Metanephros (tissue), 2 donors: ENCODE results near the gene LIN28B. TPM values are rescaled to one million over a fixed set of nuclear protein-coding genes. Genes with fewer than 3 reads are reported as not detected.

Experiments used
- small RNA-seq: library from RNA; depleted of rRNA; stranded (forward); fragments of <200 nt; gene quantifications from one replicate; pipeline ENCODE3, GENCODE V24; 2014; ENCODE audit warnings: low replicate concordance
- total RNA-seq: library from RNA; depleted of rRNA; stranded (reverse); fragments of >200 nt; gene quantifications from one replicate; pipeline ENCODE4 v1.2.3, GENCODE V29; 2014

Gene LIN28B, protein sequence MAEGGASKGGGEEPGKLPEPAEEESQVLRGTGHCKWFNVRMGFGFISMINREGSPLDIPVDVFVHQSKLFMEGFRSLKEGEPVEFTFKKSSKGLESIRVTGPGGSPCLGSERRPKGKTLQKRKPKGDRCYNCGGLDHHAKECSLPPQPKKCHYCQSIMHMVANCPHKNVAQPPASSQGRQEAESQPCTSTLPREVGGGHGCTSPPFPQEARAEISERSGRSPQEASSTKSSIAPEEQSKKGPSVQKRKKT
- 0.18 TPM for total RNA-seq

DNA sequence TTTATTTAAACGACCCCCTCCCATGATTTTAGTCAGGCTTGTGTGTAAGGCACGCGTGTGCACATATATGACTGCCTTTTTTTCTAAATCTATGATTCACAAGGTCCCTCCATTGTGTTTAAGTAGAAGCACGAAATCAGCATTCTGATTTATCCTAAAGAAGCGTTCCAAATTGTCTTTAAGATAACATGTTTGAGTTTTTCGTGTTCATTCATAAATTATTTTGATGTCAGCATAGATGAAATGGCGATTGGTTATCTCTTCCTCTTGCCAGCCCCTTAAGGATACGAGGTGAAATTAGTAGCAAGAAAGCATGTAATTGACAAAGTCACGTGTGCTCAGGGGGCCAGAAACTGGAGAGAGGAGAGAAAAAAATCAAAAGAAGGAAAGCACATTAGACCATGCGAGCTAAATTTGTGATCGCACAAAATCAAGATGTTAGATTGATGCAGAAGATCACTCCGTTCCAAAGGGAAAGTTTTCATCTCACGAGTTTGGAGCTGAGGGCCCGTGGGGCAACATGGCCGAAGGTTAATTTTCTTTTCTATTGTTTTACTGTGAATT lies at the start of gene LIN28B:
TSS of gene LIN28B (plus strand) at position 377 of the 564 bp plus-strand sequence. CDS start at position 521, 144 bp downstream.

Small RNAs within 50 kb of the gene (small RNA-seq; reads per million reads assigned to genes)
- gene RNU6-1106P, result not detected

Other genes with a start within 250 kb of the LIN28B start
- 27.1 TPM for gene HACE1, start 97.2 kb upstream of the LIN28B start, total RNA-seq
- 4.7 TPM for gene POPDC3, start 222.9 kb downstream of the LIN28B start, total RNA-seq